IMR-90 (cell line): ENCODE measurements around the gene ADGRV1. TPM values are rescaled to one million over a fixed set of nuclear protein-coding genes. Genes with fewer than 3 reads are reported as not detected.
A peak's percentile ranks its signal among the peaks of the same experiment; 100 is the strongest.

Experiments used
- ATAC-seq: fragments of 200-7000 bp; cut with Tn5 transposase; 2 replicates; pipeline ENCODE4 v1.9.1; 2020; ENCODE audit warnings: low read depth, mild to moderate bottlenecking, moderate library complexity
- BruUV-seq: library from RNA; stranded (reverse); fragments of 400-500 nt; replicated peaks from 2 replicates; lab custom pipeline; 2021; lab: Mats Ljungman, UMichigan
- CTCF ChIA-PET: fragments of 300-600 bp; formaldehyde crosslinking; extraction: SDS; loops from one replicate; lab custom pipeline; 2021; ENCODE audit warnings: antibody characterized with exemption; lab: Yijun Ruan, JAX
- POLR2A ChIA-PET: fragments of 300-600 bp; sonication (Branson Sonifier 250); formaldehyde crosslinking; loops from one replicate; lab custom pipeline; 2022; ENCODE audit warnings: antibody characterized with exemption; ENCODE audit not compliant: unreplicated experiment; lab: Charles Lee
- DNase-seq: peaks from one replicate; pipeline ENCODE4 v3.0.0; 2013
- H2AFZ ChIP-seq: replicated peaks from 2 replicates; pipeline ENCODE3; 2013; ENCODE audit warnings: low read length, mild to moderate bottlenecking; ENCODE audit not compliant: poor library complexity
- H2AK5ac ChIP-seq: 2 replicates; pipeline ENCODE4 v1.6.1; 2013; ENCODE audit warnings: low read depth, low read length, inconsistent platforms
- H2AK9ac ChIP-seq: replicated peaks from 2 replicates; pipeline ENCODE3; 2013; ENCODE audit warnings: mild to moderate bottlenecking, low read depth, low read length, moderate library complexity; ENCODE audit not compliant: poor library complexity
- H2BK120ac ChIP-seq: 2 replicates; pipeline ENCODE4 v1.6.1; 2013; ENCODE audit warnings: low read depth, low read length, inconsistent platforms
- H2BK15ac ChIP-seq: 3 replicates; pipeline ENCODE4 v1.6.1; 2013; ENCODE audit warnings: low read depth, low read length, inconsistent platforms
- H2BK20ac ChIP-seq: 2 replicates; pipeline ENCODE4 v1.6.1; 2013; ENCODE audit warnings: low read depth, mild to moderate bottlenecking, inconsistent platforms, low read length, moderate library complexity
- H2BK5ac ChIP-seq: 2 replicates; pipeline ENCODE4 v1.6.1; 2013; ENCODE audit warnings: mild to moderate bottlenecking, low read depth, low read length, inconsistent platforms; ENCODE audit not compliant: poor library complexity, severe bottlenecking
- H3K14ac ChIP-seq: replicated peaks from 2 replicates; pipeline ENCODE4 v1.6.1; 2013; ENCODE audit warnings: low read depth, low read length, inconsistent platforms
- H3K18ac ChIP-seq: 2 replicates; pipeline ENCODE4 v1.6.1; 2013; ENCODE audit warnings: low read depth, low read length, control low read depth
- H3K23ac ChIP-seq: 2 replicates; pipeline ENCODE4 v1.6.1; 2013; ENCODE audit warnings: low read depth, low read length, inconsistent platforms
- H3K27ac ChIP-seq: 2 replicates; pipeline ENCODE4 v1.5.1; 2013; ENCODE audit warnings: mild to moderate bottlenecking, control low read depth, low read length; ENCODE audit not compliant: insufficient read depth
- H3K27me3 ChIP-seq: 2 replicates; pipeline ENCODE4 v1.6.1; 2013; ENCODE audit warnings: low read length; ENCODE audit not compliant: control insufficient read depth, insufficient read depth
- H3K36me3 ChIP-seq: 2 replicates; pipeline ENCODE4 v1.6.1; 2013; ENCODE audit warnings: low read length, mixed read lengths; ENCODE audit not compliant: control insufficient read depth, insufficient read depth
- H3K4ac ChIP-seq: 2 replicates; pipeline ENCODE4 v1.6.1; 2013; ENCODE audit warnings: low read depth, low read length, inconsistent platforms
- H3K4me1 ChIP-seq: 2 replicates; pipeline ENCODE4 v1.6.1; 2013; ENCODE audit warnings: low read length, mixed read lengths; ENCODE audit not compliant: control insufficient read depth, insufficient read depth
- H3K4me2 ChIP-seq: 2 replicates; pipeline ENCODE4 v1.6.1; 2013; ENCODE audit warnings: low read depth, mild to moderate bottlenecking, control low read depth, low read length, moderate library complexity
- H3K4me3 ChIP-seq: 2 replicates; pipeline ENCODE4 v1.5.1; 2013; ENCODE audit warnings: low read depth, mild to moderate bottlenecking, control low read depth, low read length, moderate library complexity; ENCODE audit not compliant: insufficient read depth
- H3K56ac ChIP-seq: 2 replicates; pipeline ENCODE4 v1.6.1; 2013; ENCODE audit warnings: low read length, inconsistent platforms; ENCODE audit not compliant: insufficient read depth; ENCODE audit errors: extremely low read depth
- H3K79me1 ChIP-seq, 2 experiments: 2 replicates each; pipeline ENCODE4 v1.6.1; 2013; ENCODE audit warnings: low read length in 2 of 2, inconsistent platforms in 1 of 2, low read depth in 1 of 2
- H3K9ac ChIP-seq: 2 replicates; pipeline ENCODE4 v1.6.1; 2013; ENCODE audit warnings: low read depth, low read length, control low read depth
- H3K9me1 ChIP-seq: 2 replicates; pipeline ENCODE4 v1.6.1; 2013; ENCODE audit warnings: low read length, inconsistent platforms; ENCODE audit not compliant: insufficient read depth
- H3K9me3 ChIP-seq: 2 replicates; pipeline ENCODE4 v1.6.1; 2013; ENCODE audit warnings: low read length; ENCODE audit not compliant: control insufficient read depth, insufficient read depth
- H4K20me1 ChIP-seq: 2 replicates; pipeline ENCODE4 v1.6.1; 2013; ENCODE audit warnings: low read length, inconsistent platforms; ENCODE audit not compliant: insufficient read depth
- H4K5ac ChIP-seq: 2 replicates; pipeline ENCODE4 v1.6.1; 2013; ENCODE audit warnings: mild to moderate bottlenecking, low read depth, low read length, control low read depth
- H4K8ac ChIP-seq, 2 experiments: 2 replicates each; pipeline ENCODE4 v1.6.1; 2013; ENCODE audit warnings: low read depth in 2 of 2, low read length in 2 of 2, control low read depth in 1 of 2, inconsistent platforms in 1 of 2
- H4K91ac ChIP-seq: 2 replicates; pipeline ENCODE4 v1.6.1; 2013; ENCODE audit warnings: low read depth, low read length, inconsistent platforms; ENCODE audit not compliant: insufficient read depth
- CEBPB ChIP-seq: IDR thresholded peaks from 2 replicates; pipeline ENCODE4 v1.6.1; 2012; ENCODE audit warnings: low read depth, low read length, improper control_type of control experiment
- MXI1 ChIP-seq: IDR thresholded peaks from 2 replicates; pipeline ENCODE4 v1.6.1; 2012; ENCODE audit warnings: low read depth, mild to moderate bottlenecking, low read length, moderate library complexity, borderline replicate concordance
- WGBS, 2 experiments: methylation state at CpG; one replicate each; pipeline versions ENCODE4 v1.1.5 to v1.1.7; 2013; ENCODE audit warnings: missing lambda C conversion rate in 2 of 2; ENCODE audit not compliant: insufficient read length in 1 of 2; ENCODE audit errors: extremely low coverage in 2 of 2; 5-methylcytosine and 5-hydroxymethylcytosine counted together
- dilution Hi-C: fragments of 300-500 bp; cut with HindIII; formaldehyde crosslinking; loops from one replicate; pipeline ENCODE4 v1.14.3; 2018; ENCODE audit warnings: low sequenced_read_pairs; ENCODE audit not compliant: unreplicated experiment
- in situ Hi-C: fragments of 300-500 bp; cut with MboI; formaldehyde crosslinking; loops from 3 replicates; pipeline ENCODE4 v1.14.3; 2019; ENCODE audit warnings: low sequenced_read_pairs, inconsistent platforms, mixed read lengths
- intact Hi-C: fragments of 100-400 bp; cut with micrococcal nuclease; formaldehyde crosslinking; loops from 2 replicates; pipeline ENCODE4 v1.10.0; 2022
- polyA plus RNA-seq, 3 experiments: library from polyadenylated mRNA; depleted of rRNA; stranded (reverse); fragments of >200 nt; gene quantifications; 2 replicates each; pipeline ENCODE4 v1.2.3, GENCODE V29; 2012; ENCODE audit warnings: low replicate concordance in 1 of 3
- total RNA-seq: library from RNA; depleted of rRNA; stranded (reverse); fragments of >200 nt; gene quantifications from 2 replicates; pipeline ENCODE4 v1.2.3, GENCODE V29; 2012

Gene ADGRV1
- total and polyA plus RNA-seq, 2 of the 4 experiments (the other 2 are of a cell fraction): under 0.01 TPM; not detected in 1

DNA sequence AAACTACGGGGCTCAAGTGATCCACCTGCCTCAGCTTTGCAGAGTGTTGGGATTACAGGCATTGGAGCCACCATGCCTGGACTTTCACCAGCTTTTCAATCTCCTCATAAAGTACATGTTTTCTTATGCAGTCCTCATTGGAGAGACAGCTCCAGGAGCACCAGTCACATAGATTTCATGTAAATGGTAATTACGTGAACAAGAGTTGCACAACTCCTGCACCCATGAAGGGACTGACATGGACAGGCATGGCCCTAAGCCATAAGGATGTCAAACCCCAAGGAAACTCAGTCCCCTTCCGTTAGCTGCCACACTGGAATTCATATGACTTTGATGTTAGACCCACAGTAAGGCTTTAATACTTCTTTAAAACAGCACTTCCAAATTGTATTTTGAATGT lies 7.6 kb upstream of the ADGRV1 start:
- Histone ChIP-seq H3K4me1 (no peaks in the 10 kb centered on the region), H2AK5ac (no peak overlapping the region), H3K9me3 (no peaks in the 10 kb centered on the region), H2BK20ac (no peak overlapping the region), H2BK15ac (no peak overlapping the region), H3K23ac (no peak overlapping the region), H3K56ac (no peak overlapping the region), H3K18ac (no peak overlapping the region), H3K14ac (no peak overlapping the region), H2AK9ac (no peak overlapping the region), H3K9me1 (no peaks in the 10 kb centered on the region), H2BK5ac (no peak overlapping the region), H2AFZ (no peak overlapping the region), H3K4me3 (no peak overlapping the region), H3K36me3 (no peaks in the 10 kb centered on the region), H4K91ac (no peak overlapping the region), H3K4me2 (no peak overlapping the region), H4K20me1 (no peaks in the 10 kb centered on the region), H4K5ac (no peak overlapping the region), H3K4ac (no peak overlapping the region), H3K9ac (no peak overlapping the region), H3K27ac (no peak overlapping the region), H4K8ac (no peak overlapping the region), H3K79me1 (no peaks in the 10 kb centered on the region), H3K27me3 (peaks cover 4% of the 10 kb centered on the region), H2BK120ac (no peak overlapping the region)
- WGBS, 2 experiments: no CpG with 5 or more reads among the region's 3 CpGs
- BruUV-seq: no TSS peak
- ChIA-PET CTCF (no interaction called here), POLR2A (no interaction called here)
- DNase-seq: no peak
- intact Hi-C loops: no loop called here
- in situ Hi-C loops: no loop called here
- ATAC-seq: no peak
- dilution Hi-C loops: no loop called here
- peak; percentile 23; the same call in 1 of the 2 replicates for TF ChIP-seq CEBPB
- TF ChIP-seq MXI1: no peak
